GM12878 (cell line): ENCODE data around the gene RCAN2. TPM values are rescaled to one million over a fixed set of nuclear protein-coding genes. Genes with fewer than 3 reads are reported as not detected.

Experiments used
- ATAC-seq: fragments of 200-7000 bp; cut with Tn5 transposase; 3 replicates; pipeline ENCODE4 v1.9.1; 2020; ENCODE audit warnings: mild to moderate bottlenecking, moderate library complexity
- BruUV-seq: library from RNA; stranded (reverse); fragments of 400-500 nt; replicated peaks from 2 replicates; lab custom pipeline; 2021; lab: Mats Ljungman, UMichigan
- CTCF ChIA-PET: fragments of 300-600 bp; sonication (Branson Sonifier 250); formaldehyde crosslinking; extraction: SDS; loops from one replicate; lab custom pipeline; 2021; ENCODE audit warnings: inconsistent platforms; lab: Yijun Ruan, JAX
- POLR2A ChIA-PET: fragments of 350-600 bp; formaldehyde crosslinking; extraction: SDS; loops from one replicate; lab custom pipeline; 2021; ENCODE audit warnings: inconsistent platforms; lab: Charles Lee
- RAD21 ChIA-PET: fragments of 300-600 bp; sonication (Branson Sonifier 250); formaldehyde crosslinking; loops from one replicate; lab custom pipeline; 2023; ENCODE audit warnings: antibody characterized with exemption; ENCODE audit not compliant: unreplicated experiment; lab: Charles Lee
- SMC1A ChIA-PET: fragments of 300-600 bp; sonication (Branson Sonifier 250); formaldehyde crosslinking; loops from one replicate; lab custom pipeline; 2023; ENCODE audit not compliant: unreplicated experiment, uncharacterized antibody; lab: Charles Lee
- DNase-seq: peaks from one replicate; pipeline ENCODE4 v3.0.0-alpha.2; 2011; ENCODE audit warnings: low read depth, low spot score
- FAIRE-seq: peaks from 3 replicates; lab custom pipeline; 2011; peaks lifted over from hg19 to GRCh38; lab: Jason Lieb, UNC
- H2AFZ ChIP-seq: 2 replicates; pipeline ENCODE4 v1.6.0; 2011; ENCODE audit warnings: low read depth, low read length, control low read depth; ENCODE audit not compliant: control insufficient read depth
- H3K27ac ChIP-seq: 2 replicates; pipeline ENCODE4 v1.5.1; 2011; ENCODE audit warnings: control low read depth; ENCODE audit not compliant: control insufficient read depth, insufficient read depth
- H3K27me3 ChIP-seq, 2 experiments: replicated peaks in 1 of 2; 2 replicates each; pipeline versions ENCODE4 v1.6.0 to v1.6.1; 2011; ENCODE audit warnings: low read length in 1 of 2; ENCODE audit not compliant: control insufficient read depth in 2 of 2, insufficient read depth in 2 of 2
- H3K36me3 ChIP-seq, 2 experiments: 2 replicates each; pipeline ENCODE4 v1.5.1; 2011; ENCODE audit warnings: low read length in 1 of 2; ENCODE audit not compliant: control insufficient read depth in 2 of 2, insufficient read depth in 2 of 2
- H3K4me1 ChIP-seq: 2 replicates; pipeline ENCODE4 v1.6.1; 2011; ENCODE audit warnings: mild to moderate bottlenecking, low read length, moderate library complexity, mixed read lengths; ENCODE audit not compliant: control insufficient read depth, insufficient read depth
- H3K4me2 ChIP-seq: 2 replicates; pipeline ENCODE4 v1.6.0; 2011; ENCODE audit warnings: control low read depth; ENCODE audit not compliant: control insufficient read depth, insufficient read depth
- H3K4me3 ChIP-seq: fragments of 200-600 bp; sonication (generic); 2 replicates; pipeline ENCODE4 v1.5.1; 2016
- H3K79me2 ChIP-seq: 2 replicates; pipeline ENCODE4 v1.6.0; 2011; ENCODE audit warnings: low read length; ENCODE audit not compliant: control insufficient read depth, insufficient read depth
- H3K9ac ChIP-seq: 2 replicates; pipeline ENCODE4 v1.8.0; 2011; ENCODE audit warnings: low read length, control low read depth, mixed read lengths; ENCODE audit not compliant: control insufficient read depth, insufficient read depth
- H3K9me3 ChIP-seq: replicated peaks from 3 replicates; pipeline ENCODE4 v1.5.1; 2011; ENCODE audit warnings: mild to moderate bottlenecking, low read length; ENCODE audit not compliant: control insufficient read depth, insufficient read depth
- H4K20me1 ChIP-seq: 2 replicates; pipeline ENCODE4 v1.6.0; 2011; ENCODE audit not compliant: control insufficient read depth, insufficient read depth
- CBX5 ChIP-seq: sonication (generic); IDR thresholded peaks from 2 replicates; pipeline ENCODE4 v1.6.1; 2016; ENCODE audit warnings: low read depth, moderate library complexity, mild to moderate bottlenecking, inconsistent platforms
- FOXK2 ChIP-seq: fragments of 450-650 bp; IDR thresholded peaks from 2 replicates; pipeline ENCODE4 v1.6.1; 2017; ENCODE audit warnings: mild to moderate bottlenecking, moderate library complexity
- HDAC6 ChIP-seq: fragments of 200-600 bp; sonication (generic); IDR thresholded peaks from one replicate; pipeline ENCODE4 v1.8.0; 2017; ENCODE audit warnings: antibody characterized with exemption; ENCODE audit not compliant: unreplicated experiment
- MXI1 ChIP-seq: fragments of 150-350 bp; IDR thresholded peaks from 2 replicates; pipeline ENCODE4 v1.6.1; 2011; ENCODE audit warnings: low read depth, mild to moderate bottlenecking, inconsistent platforms, low read length, improper control_type of control experiment
- NR2C2 ChIP-seq: IDR thresholded peaks from 2 replicates; pipeline ENCODE4 v1.6.1; 2011; ENCODE audit warnings: borderline replicate concordance, low read depth; ENCODE audit not compliant: control insufficient read depth, insufficient read length
- PML ChIP-seq: IDR thresholded peaks from 2 replicates; pipeline ENCODE4 v1.6.1; 2012; ENCODE audit warnings: low read length, inconsistent platforms
- RCOR1 ChIP-seq: conservative IDR thresholded peaks from 2 replicates; pipeline ENCODE4 v1.6.1; 2012; ENCODE audit warnings: low read depth, low read length, improper control_type of control experiment
- RELA ChIP-seq: fragments of 450-650 bp; IDR thresholded peaks from 2 replicates; pipeline ENCODE4 v1.8.0; 2014; ENCODE audit warnings: borderline replicate concordance; ENCODE audit not compliant: partially characterized antibody
- SMC3 ChIP-seq: IDR thresholded peaks from 2 replicates; pipeline ENCODE4 v1.6.1; 2011; ENCODE audit warnings: low read length, improper control_type of control experiment, borderline replicate concordance
- TARDBP ChIP-seq: IDR thresholded peaks from 2 replicates; pipeline ENCODE4 v1.6.1; 2016; ENCODE audit warnings: borderline replicate concordance
- TBL1XR1 ChIP-seq: IDR thresholded peaks from 2 replicates; pipeline ENCODE4 v1.6.1; 2012; ENCODE audit warnings: low read depth, low read length, improper control_type of control experiment
- TCF3 ChIP-seq: IDR thresholded peaks from 2 replicates; pipeline ENCODE4 v1.6.1; 2012; ENCODE audit warnings: low read depth, mild to moderate bottlenecking, low read length, borderline replicate concordance; ENCODE audit not compliant: insufficient read depth
- ZNF217 ChIP-seq: fragments of 450-650 bp; IDR thresholded peaks from 2 replicates; pipeline ENCODE4 v1.6.1; 2017; ENCODE audit warnings: antibody characterized with exemption, mild to moderate bottlenecking
- ZNF384 ChIP-seq: IDR thresholded peaks from 2 replicates; pipeline ENCODE4 v1.6.1; 2012; ENCODE audit warnings: low read depth, mild to moderate bottlenecking, low read length, improper control_type of control experiment, borderline replicate concordance
- WGBS: methylation state at CpG from one replicate; pipeline ENCODE4 v1.1.6; 2016; ENCODE audit warnings: low lambda C conversion rate; ENCODE audit not compliant: insufficient replicate concordance, insufficient coverage; ENCODE audit errors: missing lambda C conversion rate; 5-methylcytosine and 5-hydroxymethylcytosine counted together
- in situ Hi-C: fragments of 300-500 bp; cut with MboI; formaldehyde crosslinking; loops from 9 replicates; pipeline ENCODE4 v1.14.3; 2018; ENCODE audit warnings: mixed read lengths
- intact Hi-C: fragments of 100-400 bp; cut with micrococcal nuclease; formaldehyde crosslinking; loops from one replicate; pipeline ENCODE4 v1.14.2; 2022; ENCODE audit not compliant: unreplicated experiment
- polyA plus RNA-seq, 11 experiments: library from polyadenylated mRNA; depleted of rRNA in 4 of 11; unstranded in 6 of 11; stranded (reverse) in 5 of 11; fragments of >200 nt; fragmentation: Nextera tagmentation in 4 of 11; fragmentation: Illumina TruSeq in 1 of 11; extraction: Ambion mirVana in 4 of 11; extraction: Trizol in 1 of 11; gene quantifications; 1 replicate in 1 of 11; 2 replicates in 10 of 11; pipeline versions ENCODE4 v1.2.1 to v1.2.3, GENCODE V29; 2011 to 2016; ENCODE audit warnings: inconsistent platforms in 2 of 11, missing spikeins in 2 of 11, low read depth in 1 of 11
- total RNA-seq, 4 experiments: library from RNA; depleted of rRNA in 3 of 4; stranded (reverse); fragments of >200 nt in 3 of 4; fragmentation: Illumina TruSeq in 1 of 4; extraction: Trizol in 1 of 4; gene quantifications; 2 replicates each; pipeline versions ENCODE4 v1.2.1 to v1.2.3, GENCODE V29; 2013 to 2021
- TF ChIP-seq, protein P1 (sequence below): fragments of 450-650 bp; IDR thresholded peaks from 2 replicates; pipeline ENCODE4 v1.6.1; 2016; ENCODE audit warnings: mild to moderate bottlenecking
- TF ChIP-seq, protein P2 (sequence below): fragments of 450-650 bp; formaldehyde crosslinking; IDR thresholded peaks from 2 replicates; pipeline ENCODE4 v1.4.0; 2020; ENCODE audit warnings: mild to moderate bottlenecking, moderate library complexity
- TF ChIP-seq, protein P3 (sequence below): IDR thresholded peaks from 2 replicates; pipeline ENCODE4 v1.6.1; 2011; ENCODE audit warnings: low read depth, mild to moderate bottlenecking, low read length, moderate library complexity, borderline replicate concordance; ENCODE audit errors: extremely low read depth

RCAN2 gene
- total and polyA plus RNA-seq, 10 of the 15 experiments (the other 5 are each of a cell fraction or from before 2014, with no cell fraction given), result 0.06 TPM; not detected in 9

DNA sequence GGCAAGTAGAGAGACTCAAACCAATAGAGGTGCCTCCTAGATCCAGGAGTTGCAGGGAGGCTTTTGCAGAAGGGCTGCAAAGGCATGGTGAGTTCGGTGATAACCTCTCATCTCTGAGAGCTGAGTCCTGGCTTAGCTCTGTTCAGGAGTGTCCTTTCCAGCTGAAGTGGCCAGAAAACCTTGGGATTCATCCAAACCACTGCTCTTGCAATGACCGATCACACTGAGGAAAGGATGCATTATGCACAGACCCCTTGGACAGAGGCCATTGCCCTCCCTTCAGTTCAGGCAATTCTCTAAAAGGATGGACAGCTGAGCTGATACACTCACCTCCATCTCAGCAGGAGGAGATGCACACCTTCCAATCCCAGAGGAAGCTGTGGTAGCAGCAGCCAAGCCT is 161.7 kb downstream of the RCAN2 start (continued):
- no peak for TF ChIP-seq ZNF384
- no peak for TF ChIP-seq ZNF217
- TF ChIP-seq PML, result no peak
- TF ChIP-seq, protein P1, sequence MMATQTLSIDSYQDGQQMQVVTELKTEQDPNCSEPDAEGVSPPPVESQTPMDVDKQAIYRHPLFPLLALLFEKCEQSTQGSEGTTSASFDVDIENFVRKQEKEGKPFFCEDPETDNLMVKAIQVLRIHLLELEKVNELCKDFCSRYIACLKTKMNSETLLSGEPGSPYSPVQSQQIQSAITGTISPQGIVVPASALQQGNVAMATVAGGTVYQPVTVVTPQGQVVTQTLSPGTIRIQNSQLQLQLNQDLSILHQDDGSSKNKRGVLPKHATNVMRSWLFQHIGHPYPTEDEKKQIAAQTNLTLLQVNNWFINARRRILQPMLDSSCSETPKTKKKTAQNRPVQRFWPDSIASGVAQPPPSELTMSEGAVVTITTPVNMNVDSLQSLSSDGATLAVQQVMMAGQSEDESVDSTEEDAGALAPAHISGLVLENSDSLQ, result no peak
- TF ChIP-seq TARDBP, result no peak
- TF ChIP-seq MXI1, result no peak

DNA sequence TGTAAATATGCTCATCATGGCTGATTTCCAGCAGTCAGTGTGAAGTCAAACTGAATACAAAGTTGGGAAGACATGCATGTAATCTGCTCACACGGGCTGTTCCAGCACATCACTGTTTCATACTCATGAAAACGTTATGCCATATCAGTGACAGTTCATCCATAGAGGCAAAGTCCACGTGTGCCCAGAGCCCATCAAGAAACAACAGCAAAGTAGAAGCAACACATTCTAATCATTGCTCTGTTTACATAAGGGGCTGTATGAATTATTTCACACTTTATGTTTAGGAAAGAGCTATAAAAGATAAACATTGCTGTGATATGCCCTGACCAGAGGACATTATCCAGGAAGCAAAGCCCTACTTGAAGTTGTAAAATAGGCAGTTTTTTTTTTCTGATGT is 163.5 kb downstream of the RCAN2 start:
- in situ Hi-C loops, result no loop called here
- Histone ChIP-seq H3K4me3 (no peak overlapping the region), H2AFZ (no peak overlapping the region), H3K4me1 (no peaks in the 10 kb centered on the region), H3K9ac (no peak overlapping the region), H3K4me2 (no peak overlapping the region), H3K36me3 (no peaks in the 10 kb centered on the region), H3K79me2 (no peaks in the 10 kb centered on the region), H3K27ac (no peak overlapping the region), H3K27me3 (no peaks in the 10 kb centered on the region; a peak in 2 of 4 replicates), H4K20me1 (0 out of 2 replicates have a peak, but pooled peaks cover 2% of the 10 kb centered on the region), H3K9me3 (no peaks in the 10 kb centered on the region)
- no TSS peak for BruUV-seq
- ATAC-seq (no peak), DNase-seq (no peak), FAIRE-seq (no peak)
- 15% methylated on average over 3 of the region's 3 CpGs for WGBS
- ChIA-PET SMC1A (interaction anchor here (0.6 to 0.7 kb wide), 2 partner anchors 10 to 899 kb away, joined by 3 to 4 read pairs; no protein-coding TSS in a partner anchor), RAD21 (no interaction called here), CTCF (interaction anchor here (0.5 to 0.6 kb wide), 2 partner anchors 604 to 1872 kb away, joined by 3 read pairs; no protein-coding TSS in a partner anchor), POLR2A (no interaction called here)
- intact Hi-C loops, result no loop called here
- TF ChIP-seq TCF3, result no peak
- TF ChIP-seq CBX5, result no peak
- TF ChIP-seq, protein P2, sequence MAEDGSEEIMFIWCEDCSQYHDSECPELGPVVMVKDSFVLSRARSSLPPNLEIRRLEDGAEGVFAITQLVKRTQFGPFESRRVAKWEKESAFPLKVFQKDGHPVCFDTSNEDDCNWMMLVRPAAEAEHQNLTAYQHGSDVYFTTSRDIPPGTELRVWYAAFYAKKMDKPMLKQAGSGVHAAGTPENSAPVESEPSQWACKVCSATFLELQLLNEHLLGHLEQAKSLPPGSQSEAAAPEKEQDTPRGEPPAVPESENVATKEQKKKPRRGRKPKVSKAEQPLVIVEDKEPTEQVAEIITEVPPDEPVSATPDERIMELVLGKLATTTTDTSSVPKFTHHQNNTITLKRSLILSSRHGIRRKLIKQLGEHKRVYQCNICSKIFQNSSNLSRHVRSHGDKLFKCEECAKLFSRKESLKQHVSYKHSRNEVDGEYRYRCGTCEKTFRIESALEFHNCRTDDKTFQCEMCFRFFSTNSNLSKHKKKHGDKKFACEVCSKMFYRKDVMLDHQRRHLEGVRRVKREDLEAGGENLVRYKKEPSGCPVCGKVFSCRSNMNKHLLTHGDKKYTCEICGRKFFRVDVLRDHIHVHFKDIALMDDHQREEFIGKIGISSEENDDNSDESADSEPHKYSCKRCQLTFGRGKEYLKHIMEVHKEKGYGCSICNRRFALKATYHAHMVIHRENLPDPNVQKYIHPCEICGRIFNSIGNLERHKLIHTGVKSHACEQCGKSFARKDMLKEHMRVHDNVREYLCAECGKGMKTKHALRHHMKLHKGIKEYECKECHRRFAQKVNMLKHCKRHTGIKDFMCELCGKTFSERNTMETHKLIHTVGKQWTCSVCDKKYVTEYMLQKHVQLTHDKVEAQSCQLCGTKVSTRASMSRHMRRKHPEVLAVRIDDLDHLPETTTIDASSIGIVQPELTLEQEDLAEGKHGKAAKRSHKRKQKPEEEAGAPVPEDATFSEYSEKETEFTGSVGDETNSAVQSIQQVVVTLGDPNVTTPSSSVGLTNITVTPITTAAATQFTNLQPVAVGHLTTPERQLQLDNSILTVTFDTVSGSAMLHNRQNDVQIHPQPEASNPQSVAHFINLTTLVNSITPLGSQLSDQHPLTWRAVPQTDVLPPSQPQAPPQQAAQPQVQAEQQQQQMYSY, result no peak
- no peak for TF ChIP-seq FOXK2
- TF ChIP-seq, protein P3, sequence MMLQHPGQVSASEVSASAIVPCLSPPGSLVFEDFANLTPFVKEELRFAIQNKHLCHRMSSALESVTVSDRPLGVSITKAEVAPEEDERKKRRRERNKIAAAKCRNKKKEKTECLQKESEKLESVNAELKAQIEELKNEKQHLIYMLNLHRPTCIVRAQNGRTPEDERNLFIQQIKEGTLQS, result no peak
- no peak for TF ChIP-seq HDAC6
- TF ChIP-seq TBL1XR1, result no peak
- no peak for TF ChIP-seq RELA
- no peak for TF ChIP-seq RCOR1
- TF ChIP-seq NR2C2, result no peak
- no peak for TF ChIP-seq SMC3
